Thoracic aorta (tissue), 2 donors: Measurements from ENCODE around the gene ETV2. TPM values are rescaled to one million over a fixed set of nuclear protein-coding genes. Genes with fewer than 3 reads are reported as not detected.
"Not testable (repeated sequence)": the region's sequence is repeated elsewhere in the genome, so short reads cannot be mapped to it uniquely, and the experiment has no call there.

Experiments used
- ATAC-seq: fragments of 150-250 bp; one replicate; pipeline ENCODE4 v1.8.0; 2017; ENCODE audit warnings: low read depth; ENCODE audit not compliant: insufficient number of reproducible peaks, low FRiP score
- DNase-seq: peaks from one replicate; pipeline ENCODE4 v3.0.0-alpha.2; 2020; ENCODE audit warnings: low spot score
- H3K27ac ChIP-seq, 2 donors: fragments of 200-600 bp; sonication (generic); 1 replicate in 1 of 2; 2 replicates in 1 of 2; pipeline ENCODE4 v1.5.1; 2016; ENCODE audit warnings: mild to moderate bottlenecking in 2 of 2, moderate library complexity in 2 of 2
- H3K27me3 ChIP-seq: fragments of 200-600 bp; sonication (generic); replicated peaks from 2 replicates; pipeline ENCODE4 v1.6.0; 2016; ENCODE audit warnings: mild to moderate bottlenecking; ENCODE audit not compliant: insufficient read depth
- H3K36me3 ChIP-seq: fragments of 200-600 bp; sonication (generic); one replicate; pipeline ENCODE4 v1.5.1; 2016
- H3K4me1 ChIP-seq, 2 donors: fragments of 200-600 bp; sonication (generic); 1 replicate in 1 of 2; 2 replicates in 1 of 2; pipeline versions ENCODE4 v1.5.1 to v1.6.0; 2016; ENCODE audit warnings: low read depth in 2 of 2, mild to moderate bottlenecking in 1 of 2; ENCODE audit not compliant: control insufficient read depth in 1 of 2
- H3K4me3 ChIP-seq: fragments of 200-600 bp; sonication (generic); 2 replicates; pipeline ENCODE4 v1.5.1; 2016; ENCODE audit warnings: mild to moderate bottlenecking
- H3K9me3 ChIP-seq: fragments of 200-600 bp; sonication (generic); 2 replicates; pipeline ENCODE4 v1.5.1; 2016
- total RNA-seq, 2 donors: library from RNA; depleted of rRNA; stranded (reverse); fragments of >200 nt; gene quantifications; one replicate each; pipeline versions ENCODE4 v1.1.0 to v1.2.3, GENCODE V29; 2016
- TF ChIP-seq, protein P1 (sequence below): fragments of 200-600 bp; sonication (generic); IDR thresholded peaks from one replicate; pipeline ENCODE4 v1.5.1; 2019; ENCODE audit warnings: antibody characterized with exemption

Gene ETV2
- total RNA-seq, 2 donors from 2014 or later: not detected

DNA sequence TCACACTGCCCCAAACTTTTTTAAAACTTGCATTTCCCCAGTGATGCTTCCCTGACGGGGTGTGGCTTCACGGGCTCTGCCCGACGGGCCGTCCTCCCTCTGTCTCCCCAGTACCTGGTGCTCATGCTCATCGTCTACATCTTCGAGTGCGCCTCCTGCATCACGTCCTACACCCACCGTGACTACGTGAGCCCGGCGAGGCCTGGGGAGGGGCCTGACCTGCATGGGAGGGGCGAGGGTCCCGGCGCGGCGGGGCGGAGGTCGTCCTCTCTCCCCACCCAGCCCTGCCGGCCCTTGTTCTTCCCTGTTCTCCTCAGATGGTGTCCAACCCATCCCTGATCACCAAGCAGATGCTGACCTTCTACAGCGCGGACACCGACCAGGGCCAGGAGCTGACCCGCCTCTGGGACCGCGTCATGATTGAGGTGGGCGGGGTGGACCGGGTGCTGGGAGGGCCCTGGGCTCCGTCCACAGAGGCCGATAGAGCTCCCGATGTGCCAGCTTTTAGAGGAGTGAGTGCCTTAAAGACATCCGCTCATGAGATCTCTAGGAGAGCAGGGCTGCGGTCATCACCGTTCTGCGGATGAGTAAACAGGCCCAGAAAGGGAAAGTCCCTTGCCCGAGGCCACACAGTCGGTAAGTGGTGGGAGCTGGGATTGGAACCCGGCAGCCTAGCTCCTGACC is 31.7 kb downstream of the ETV2 start:
- no peaks in the 10 kb centered on the region for H3K36me3 ChIP-seq
- TF ChIP-seq, protein P1, sequence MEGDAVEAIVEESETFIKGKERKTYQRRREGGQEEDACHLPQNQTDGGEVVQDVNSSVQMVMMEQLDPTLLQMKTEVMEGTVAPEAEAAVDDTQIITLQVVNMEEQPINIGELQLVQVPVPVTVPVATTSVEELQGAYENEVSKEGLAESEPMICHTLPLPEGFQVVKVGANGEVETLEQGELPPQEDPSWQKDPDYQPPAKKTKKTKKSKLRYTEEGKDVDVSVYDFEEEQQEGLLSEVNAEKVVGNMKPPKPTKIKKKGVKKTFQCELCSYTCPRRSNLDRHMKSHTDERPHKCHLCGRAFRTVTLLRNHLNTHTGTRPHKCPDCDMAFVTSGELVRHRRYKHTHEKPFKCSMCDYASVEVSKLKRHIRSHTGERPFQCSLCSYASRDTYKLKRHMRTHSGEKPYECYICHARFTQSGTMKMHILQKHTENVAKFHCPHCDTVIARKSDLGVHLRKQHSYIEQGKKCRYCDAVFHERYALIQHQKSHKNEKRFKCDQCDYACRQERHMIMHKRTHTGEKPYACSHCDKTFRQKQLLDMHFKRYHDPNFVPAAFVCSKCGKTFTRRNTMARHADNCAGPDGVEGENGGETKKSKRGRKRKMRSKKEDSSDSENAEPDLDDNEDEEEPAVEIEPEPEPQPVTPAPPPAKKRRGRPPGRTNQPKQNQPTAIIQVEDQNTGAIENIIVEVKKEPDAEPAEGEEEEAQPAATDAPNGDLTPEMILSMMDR: no peak
- peak overlapping the region; percentile 51 for H3K4me3 ChIP-seq
- ATAC-seq (no peak), DNase-seq (no peak)
- no peak overlapping the region for H3K27ac ChIP-seq
- no peaks in the 10 kb centered on the region for H3K9me3 ChIP-seq
- H3K27me3 ChIP-seq: peaks cover 3% of the 10 kb centered on the region
- peaks cover 0 to 4% of the 10 kb centered on the region in 2 donors for H3K4me1 ChIP-seq

DNA sequence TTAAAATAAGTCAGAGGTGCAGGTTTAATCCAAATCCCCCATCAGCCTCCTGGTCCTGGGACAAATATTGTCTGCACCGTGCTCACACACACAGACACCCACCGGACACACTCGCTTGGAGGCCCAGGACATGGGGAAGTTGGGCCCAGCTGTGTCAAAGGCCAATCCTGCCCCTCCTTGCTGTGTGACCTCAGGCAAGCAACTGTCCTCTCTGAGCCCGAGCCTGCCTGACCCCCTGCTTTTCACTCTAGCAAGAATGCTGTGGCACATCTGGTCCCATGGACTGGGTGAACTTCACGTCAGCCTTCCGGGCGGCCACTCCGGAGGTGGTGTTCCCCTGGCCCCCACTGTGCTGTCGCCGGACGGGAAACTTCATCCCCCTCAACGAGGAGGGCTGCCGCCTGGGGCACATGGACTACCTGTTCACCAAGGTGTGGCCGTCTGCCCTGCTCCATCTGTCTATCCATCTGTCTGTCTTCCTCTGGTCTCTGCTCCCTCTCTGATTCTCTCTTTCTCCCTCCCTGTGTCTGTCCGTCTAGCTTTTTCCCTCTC is 34.1 kb downstream of the ETV2 start:
- no peaks in the 10 kb centered on the region for H3K36me3 ChIP-seq
- peaks cover 0 to 4% of the 10 kb centered on the region in 2 donors for H3K4me1 ChIP-seq
- peaks cover 3% of the 10 kb centered on the region for H3K27me3 ChIP-seq
- TF ChIP-seq, protein P1: no peak
- H3K4me3 ChIP-seq: no peak overlapping the region
- H3K27ac ChIP-seq: no peak overlapping the region
- ATAC-seq (no peak), DNase-seq (no peak)
- no peaks in the 10 kb centered on the region for H3K9me3 ChIP-seq

- ATAC-seq: no peak
- no peaks in the 10 kb centered on the region for H3K9me3 ChIP-seq
- TF ChIP-seq, protein P1: no peak
- H3K27me3 ChIP-seq: no peaks in the 10 kb centered on the region
- no peaks in the 10 kb centered on the region for H3K4me1 ChIP-seq
- H3K36me3 ChIP-seq: no peaks in the 10 kb centered on the region
- H3K4me3 ChIP-seq: no peak overlapping the region
- H3K27ac ChIP-seq: no peak overlapping the region
- no peak for DNase-seq
Observed at GRCh38 chr19:35689836-35690235, 48.3 kb downstream of the ETV2 start.

GRCh38 chr19:35691106-35691505 is 49.6 kb downstream of the ETV2 start:
- not testable (repeated sequence) for ATAC-seq, H3K4me1 ChIP-seq, H3K27me3 ChIP-seq, H3K27ac ChIP-seq, H3K36me3 ChIP-seq, DNase-seq, H3K4me3 ChIP-seq, H3K9me3 ChIP-seq

DNA sequence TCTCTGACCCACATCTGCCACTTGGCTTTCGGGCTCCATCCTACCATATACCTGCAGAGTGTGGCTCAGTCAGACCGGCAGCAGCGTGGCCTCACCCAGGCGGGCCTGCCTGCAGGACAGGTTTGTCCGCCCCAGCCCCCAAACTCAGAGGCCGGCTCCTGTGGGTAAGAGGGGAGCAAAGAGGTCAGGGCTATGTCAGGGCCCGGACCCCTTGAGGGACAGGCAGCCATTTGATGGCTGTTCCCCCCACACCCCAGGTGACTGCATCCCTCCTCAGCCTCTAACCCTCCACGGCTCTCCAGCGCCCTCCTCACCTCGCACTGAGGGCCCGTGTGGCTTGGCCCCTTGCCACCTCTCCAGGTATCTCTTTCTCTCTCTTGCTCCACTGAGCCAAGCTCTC is 50.5 kb downstream of the ETV2 start:
- ATAC-seq (no peak), DNase-seq (no peak)
- Histone ChIP-seq H3K4me1 (no peaks in the 10 kb centered on the region), H3K27ac (no peak overlapping the region), H3K36me3 (no peaks in the 10 kb centered on the region), H3K9me3 (no peaks in the 10 kb centered on the region), H3K4me3 (no peak overlapping the region), H3K27me3 (no peaks in the 10 kb centered on the region)
- TF ChIP-seq, protein P1: no peak

DNA sequence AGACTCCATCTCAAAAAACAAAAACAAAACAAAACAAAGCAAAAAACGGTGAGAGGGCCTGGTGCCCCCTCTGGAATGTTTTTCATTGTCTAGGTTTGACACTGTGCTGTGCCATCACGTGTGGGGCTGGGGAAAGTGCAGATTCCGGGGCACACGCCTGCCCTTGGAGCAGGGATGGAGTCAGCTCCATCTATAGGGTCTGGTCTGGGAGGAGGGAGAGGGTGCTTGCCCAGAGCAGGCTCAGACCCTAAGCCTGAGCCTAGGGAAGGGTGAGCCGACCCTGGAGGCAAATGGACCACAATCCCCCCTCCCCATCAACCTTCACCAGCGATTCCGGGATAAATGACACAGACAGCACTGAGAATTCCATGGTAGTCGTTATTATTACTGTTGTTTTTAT is 51.9 kb downstream of the ETV2 start:
- Histone ChIP-seq H3K36me3 (no peaks in the 10 kb centered on the region), H3K4me1 (no peaks in the 10 kb centered on the region), H3K27ac (no peak overlapping the region), H3K27me3 (no peaks in the 10 kb centered on the region), H3K9me3 (no peaks in the 10 kb centered on the region), H3K4me3 (no peak overlapping the region)
- TF ChIP-seq, protein P1: no peak
- no peak for ATAC-seq
- DNase-seq: no peak
